Chondrocyte (in vitro differentiated cells): ENCODE results near the gene SUCLG2. TPM values are rescaled to one million over a fixed set of nuclear protein-coding genes. Genes with fewer than 3 reads are reported as not detected.
"Not testable (repeated sequence)": the region's sequence is repeated elsewhere in the genome, so short reads cannot be mapped to it uniquely, and the experiment has no call there.

Experiments
- DNase-seq: peaks from one replicate; pipeline ENCODE4 v3.0.0; 2021; ENCODE audit warnings: mixed read lengths, low spot score
- H3K27ac Mint-ChIP-seq: one replicate; pipeline ENCODE4 v1.8.0; 2021; ENCODE audit warnings: mild to moderate bottlenecking, moderate library complexity, mixed read lengths; ENCODE audit not compliant: unreplicated experiment
- H3K27me3 Mint-ChIP-seq: 2 replicates; pipeline ENCODE4 v1.8.0; 2021; ENCODE audit warnings: low read depth, mixed read lengths
- H3K36me3 Mint-ChIP-seq: 2 replicates; pipeline ENCODE4 v1.8.0; 2021; ENCODE audit warnings: low read depth, mixed read lengths
- H3K4me1 Mint-ChIP-seq: 2 replicates; pipeline ENCODE4 v1.8.0; 2021; ENCODE audit warnings: low read depth, mild to moderate bottlenecking, mixed read lengths
- H3K4me3 Mint-ChIP-seq: one replicate; pipeline ENCODE4 v1.8.0; 2021; ENCODE audit warnings: mild to moderate bottlenecking, moderate library complexity, mixed read lengths; ENCODE audit not compliant: unreplicated experiment
- H3K9me3 Mint-ChIP-seq: 2 replicates; pipeline ENCODE4 v1.8.0; 2021; ENCODE audit warnings: low read depth, mixed read lengths
- CTCF ChIP-seq: fragments of 200-600 bp; sonication (generic); IDR thresholded peaks from 2 replicates; pipeline ENCODE4 v1.5.0; 2021; ENCODE audit warnings: antibody characterized with exemption, mild to moderate bottlenecking, moderate library complexity
- total RNA-seq: library from RNA; stranded (reverse); gene quantifications from 3 replicates; pipeline ENCODE4 v1.2.1, GENCODE V29; 2021

Gene SUCLG2
- total RNA-seq, 1 donor from 2014 or later: 24.3 TPM

- Mint-ChIP-seq H3K4me3 (no peak overlapping the region), H3K36me3 (peaks cover 5% of the 10 kb centered on the region), H3K27me3 (no peaks in the 10 kb centered on the region), H3K9me3 (no peaks in the 10 kb centered on the region), H3K27ac (no peak overlapping the region), H3K4me1 (no peaks in the 10 kb centered on the region)
- no peak for DNase-seq
- no peak for TF ChIP-seq CTCF
Observed at GRCh38 chr3:67592057-67592456, 62.4 kb downstream of the SUCLG2 start.

- Mint-ChIP-seq H3K4me3 (no peak overlapping the region), H3K36me3 (peaks cover 8% of the 10 kb centered on the region), H3K27me3 (no peaks in the 10 kb centered on the region), H3K4me1 (peaks cover 11% of the 10 kb centered on the region), H3K9me3 (no peaks in the 10 kb centered on the region), H3K27ac (no peak overlapping the region)
- no peak for TF ChIP-seq CTCF
- DNase-seq: no peak
Observed at GRCh38 chr3:67587811-67588210, 66.6 kb downstream of the SUCLG2 start.

GRCh38 chr3:67587301-67587700, 67.1 kb downstream of the SUCLG2 start:
- H3K4me3 Mint-ChIP-seq: no peak overlapping the region
- no peak for TF ChIP-seq CTCF

GRCh38 chr3:67584608-67585007, 69.8 kb downstream of the SUCLG2 start:
- DNase-seq, H3K27me3 Mint-ChIP-seq, H3K36me3 Mint-ChIP-seq, H3K4me3 Mint-ChIP-seq, H3K9me3 Mint-ChIP-seq, H3K27ac Mint-ChIP-seq: not testable (repeated sequence)
- H3K4me1 Mint-ChIP-seq: peaks cover 11% of the 10 kb centered on the region

More at GRCh38 chr3:67587301-67587700, 67.1 kb downstream of the SUCLG2 start:
- Mint-ChIP-seq H3K9me3 (no peaks in the 10 kb centered on the region), H3K27ac (no peak overlapping the region), H3K4me1 (peaks cover 11% of the 10 kb centered on the region), H3K36me3 (peaks cover 10% of the 10 kb centered on the region), H3K27me3 (no peaks in the 10 kb centered on the region)
- DNase-seq: no peak

- H3K27ac Mint-ChIP-seq: no peak overlapping the region
- no peak overlapping the region for H3K4me3 Mint-ChIP-seq
- no peaks in the 10 kb centered on the region for H3K27me3 Mint-ChIP-seq
Observed at GRCh38 chr3:67580430-67581000, 73.9 kb downstream of the SUCLG2 start.

More at GRCh38 chr3:67580430-67581000, 73.9 kb downstream of the SUCLG2 start:
- H3K36me3 Mint-ChIP-seq: peaks cover 4% of the 10 kb centered on the region
- TF ChIP-seq CTCF: no peak
- H3K9me3 Mint-ChIP-seq: no peaks in the 10 kb centered on the region
- H3K4me1 Mint-ChIP-seq: peaks cover 6% of the 10 kb centered on the region
- no peak for DNase-seq
